ENCODE data around the gene PAM. TPM values are rescaled to one million over a fixed set of nuclear protein-coding genes. Genes with fewer than 3 reads are reported as not detected.
"Not testable (repeated sequence)": the region's sequence is repeated elsewhere in the genome, so short reads cannot be mapped to it uniquely, and the experiment has no call there.

The PAM gene
- total RNA-seq, 1 experiment from 2014 or later = 110 TPM

DNA sequence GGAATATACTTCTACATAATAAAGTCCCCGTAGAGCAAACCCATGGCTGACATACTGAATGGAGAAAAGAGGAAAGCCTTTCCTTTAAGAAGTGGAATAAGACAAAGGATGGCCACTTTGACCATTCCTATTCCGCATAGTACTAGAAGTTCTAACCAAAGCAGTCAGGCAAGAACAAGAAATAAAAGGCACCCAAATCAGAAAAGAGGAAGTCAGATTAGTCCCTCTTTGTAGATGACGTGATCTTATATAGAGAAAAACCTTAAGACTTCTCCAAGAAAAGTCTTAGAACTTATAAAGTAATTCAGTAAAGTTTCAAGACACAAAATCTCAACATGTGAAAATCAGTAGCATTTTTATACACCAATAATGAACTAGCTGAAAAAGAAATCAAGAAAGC is 231.0 kb downstream of the PAM start:
- DNase-seq (ENCODE audit: low read depth) = no peak

DNA sequence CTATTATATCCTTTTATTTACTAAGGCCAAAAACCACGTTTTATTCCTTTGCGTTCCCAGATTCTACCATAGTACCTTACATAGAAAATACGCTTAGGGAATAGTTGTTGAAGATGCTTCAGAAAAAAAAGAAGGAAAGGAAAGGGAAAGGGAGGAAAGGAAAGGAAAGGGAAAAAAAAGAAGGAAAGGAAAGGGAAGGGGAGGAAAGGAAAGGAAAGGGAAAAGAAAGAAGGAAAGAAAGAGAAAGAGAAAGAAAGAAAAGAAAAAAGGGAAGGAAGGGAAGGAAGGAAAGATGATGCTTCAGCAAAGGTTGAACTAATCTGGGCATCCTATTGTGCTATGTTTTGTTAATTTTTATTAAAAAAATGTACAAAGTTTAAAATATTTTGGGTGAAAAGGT is 233.4 kb downstream of the PAM start:
- no peak for DNase-seq (ENCODE audit: low read depth)

GRCh38 chr5:102991802-102992201 is 236.7 kb downstream of the PAM start:
- no peak for DNase-seq (ENCODE audit: low read depth)

GRCh38 chr5:102996011-102996575 is 241.0 kb downstream of the PAM start:
- no peak for DNase-seq (ENCODE audit: low read depth)

DNA sequence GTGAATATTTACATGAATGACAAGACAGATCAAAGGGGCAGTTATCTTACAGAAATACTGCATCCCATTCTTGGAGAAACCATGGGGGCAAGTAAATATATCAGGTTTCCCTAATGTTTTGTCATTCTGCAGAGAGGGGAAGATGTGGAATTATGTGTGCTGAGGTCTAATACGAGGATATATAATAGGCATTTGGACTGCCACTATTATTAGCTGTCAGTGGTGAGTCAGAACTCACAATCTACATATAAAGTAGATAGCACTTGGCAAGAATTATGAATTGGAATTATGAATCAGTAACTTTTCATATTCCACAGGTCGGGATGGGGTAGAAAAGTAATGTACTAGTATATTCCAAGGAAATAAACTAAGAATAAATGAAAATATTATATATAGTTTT is 243.1 kb downstream of the PAM start:
- no peak for DNase-seq (ENCODE audit: low read depth)

DNA sequence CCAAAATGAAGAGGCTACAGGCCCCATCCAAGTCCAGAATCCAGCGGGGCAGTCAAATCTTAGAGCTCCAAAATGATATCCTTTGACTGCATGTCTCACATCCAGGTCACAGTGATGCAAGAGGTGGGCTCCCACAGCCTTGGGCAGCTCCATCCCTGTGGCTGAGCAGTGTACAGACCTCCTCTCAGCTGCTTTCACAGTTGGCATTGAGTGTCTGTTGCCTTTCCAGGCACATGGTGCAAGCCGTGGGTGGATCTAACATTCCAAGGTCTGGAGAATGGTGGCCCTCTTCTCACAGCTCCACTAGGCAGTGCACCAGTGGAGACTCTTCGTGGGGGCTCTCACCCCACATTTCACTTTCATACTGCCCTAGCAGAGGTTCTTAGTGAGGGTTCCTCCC is 244.1 kb downstream of the PAM start:
- DNase-seq (ENCODE audit: low read depth) = no peak

- DNase-seq (ENCODE audit: low read depth) = not testable (repeated sequence)
Measured at GRCh38 chr5:102999621-103000020, 244.5 kb downstream of the PAM start.

DNA sequence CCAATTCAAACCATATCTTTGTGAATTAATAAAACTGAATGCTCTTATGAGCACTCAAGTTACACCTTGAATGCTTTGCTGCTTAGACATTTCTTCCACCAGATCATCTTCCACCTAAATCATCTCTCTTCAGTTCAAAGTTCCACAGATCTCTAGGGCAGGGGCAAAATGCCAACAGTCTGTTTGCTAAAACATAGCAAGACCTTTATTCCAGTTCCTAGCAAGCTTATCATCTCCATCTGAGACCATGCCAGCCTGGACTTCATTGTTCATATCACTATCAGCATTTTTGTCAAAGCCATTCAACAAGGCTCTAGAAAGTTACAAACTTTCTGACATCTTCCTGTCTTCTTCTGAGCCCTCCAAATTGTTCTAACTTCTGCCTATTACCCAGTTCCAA is 245.0 kb downstream of the PAM start:
- no peak for DNase-seq (ENCODE audit: low read depth)

- no peak for DNase-seq (ENCODE audit: low read depth)
Measured at GRCh38 chr5:103003872-103004271, 248.8 kb downstream of the PAM start.

GRCh38 chr5:103005276-103005675 is 250.2 kb downstream of the PAM start:
- no peak for DNase-seq (ENCODE audit: low read depth)

DNA sequence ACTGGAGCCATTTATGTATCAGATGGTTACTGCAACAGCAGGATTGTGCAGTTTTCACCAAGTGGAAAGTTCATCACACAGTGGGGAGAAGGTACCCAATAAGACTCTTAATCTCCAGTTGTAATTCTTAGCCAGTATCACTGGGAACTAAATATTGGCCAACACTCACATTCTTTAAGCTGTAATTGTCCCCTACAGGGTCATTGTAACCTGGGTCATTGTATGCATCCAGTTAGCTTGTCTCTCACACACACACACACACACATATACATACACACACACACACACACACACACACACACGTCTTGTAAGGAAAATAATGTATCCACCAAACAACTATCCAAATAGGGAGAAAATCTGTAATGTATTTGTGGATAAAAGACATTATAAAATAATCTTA is 251.8 kb downstream of the PAM start:
- no peak for DNase-seq (ENCODE audit: low read depth)

DNA sequence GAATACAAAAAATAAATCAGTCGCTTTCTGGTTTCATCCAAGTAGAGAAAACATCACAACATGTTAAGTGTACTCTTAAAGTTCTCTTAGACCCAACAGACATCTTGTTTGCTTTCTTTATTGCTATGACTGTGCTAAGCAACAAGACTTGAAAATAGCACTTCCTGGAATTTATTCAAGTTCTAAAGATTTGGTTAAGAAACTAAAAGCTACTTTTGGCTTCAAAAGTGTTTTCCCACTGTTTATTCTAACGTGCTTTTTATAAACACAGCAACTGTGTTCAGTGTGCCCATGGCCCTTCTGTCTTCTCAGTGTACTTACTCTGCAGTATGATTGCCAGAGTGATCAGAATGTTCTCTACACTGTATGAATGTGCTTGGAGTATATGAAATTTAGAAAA is 255.1 kb downstream of the PAM start:
- DNase-seq (ENCODE audit: low read depth) = no peak

DNA sequence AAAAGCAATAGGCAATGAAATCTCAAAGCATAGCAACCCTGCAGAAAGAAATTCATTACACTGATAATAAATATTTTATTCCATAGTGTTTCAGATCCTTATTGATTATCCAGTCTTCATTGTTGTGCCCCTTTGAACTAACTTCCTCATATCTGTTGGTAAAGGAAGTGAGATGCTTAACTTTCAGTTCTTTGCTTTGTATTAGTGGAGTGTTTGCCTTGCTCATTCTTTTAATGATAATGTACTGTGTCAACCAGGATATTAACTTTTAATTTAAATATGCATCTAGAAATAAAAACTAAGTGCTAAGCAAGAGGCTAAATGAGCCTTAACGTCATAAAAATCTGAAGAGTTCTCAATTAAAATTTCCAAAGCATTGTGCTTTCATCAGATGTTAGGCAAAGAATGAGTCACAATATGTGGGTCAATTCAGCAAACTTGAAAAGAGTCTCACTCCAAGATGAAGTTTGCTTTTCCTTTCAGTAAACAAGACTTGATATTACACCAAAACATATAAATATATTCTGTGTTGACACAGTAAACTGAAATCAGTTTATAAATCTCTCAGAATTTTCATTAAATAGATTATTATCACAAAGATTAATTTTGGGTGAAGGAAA is 258.9 kb downstream of the PAM start:
- no peak for DNase-seq (ENCODE audit: low read depth)

DNA sequence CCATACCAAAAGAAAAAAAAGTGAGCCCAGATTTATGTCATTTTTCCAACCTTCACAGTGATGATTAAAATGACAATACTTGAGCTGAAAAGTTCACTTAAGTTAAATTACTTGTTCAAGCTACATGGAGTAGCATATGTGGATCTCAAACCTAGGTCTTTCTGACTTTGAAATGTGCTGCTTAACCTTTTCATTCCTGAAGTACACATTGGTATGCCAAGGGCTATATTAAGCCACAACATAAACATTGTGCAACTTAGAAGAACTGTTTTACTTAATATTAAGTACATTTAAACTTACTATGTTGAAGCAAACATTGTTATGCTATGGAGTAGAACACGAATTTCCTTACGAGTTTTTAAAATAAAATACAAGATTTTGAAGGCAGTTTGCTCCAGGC is 259.9 kb downstream of the PAM start:
- no peak for DNase-seq (ENCODE audit: low read depth)

DNA sequence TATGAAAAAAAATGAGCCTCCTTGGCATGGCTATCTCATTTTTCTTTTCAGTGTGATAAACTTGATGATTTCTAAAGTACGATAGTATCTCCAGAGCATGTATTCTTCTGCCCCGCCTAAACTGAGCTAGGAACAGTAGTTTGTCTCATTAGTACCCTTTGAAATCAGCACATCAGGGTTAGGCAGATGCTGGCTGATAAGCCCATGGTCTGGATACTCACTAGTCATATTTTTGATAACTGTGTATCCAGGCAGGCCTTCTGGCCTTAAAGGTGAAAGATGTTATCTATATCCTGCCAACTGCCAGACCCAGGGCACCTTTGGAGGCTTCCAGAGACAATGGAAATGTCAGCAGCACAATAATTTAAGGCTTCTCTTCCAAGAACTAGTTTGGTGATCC is 261.1 kb downstream of the PAM start:
- no peak for DNase-seq (ENCODE audit: low read depth)

GRCh38 chr5:103019804-103020203 is 264.7 kb downstream of the PAM start:
- no peak for DNase-seq (ENCODE audit: low read depth)

DNA sequence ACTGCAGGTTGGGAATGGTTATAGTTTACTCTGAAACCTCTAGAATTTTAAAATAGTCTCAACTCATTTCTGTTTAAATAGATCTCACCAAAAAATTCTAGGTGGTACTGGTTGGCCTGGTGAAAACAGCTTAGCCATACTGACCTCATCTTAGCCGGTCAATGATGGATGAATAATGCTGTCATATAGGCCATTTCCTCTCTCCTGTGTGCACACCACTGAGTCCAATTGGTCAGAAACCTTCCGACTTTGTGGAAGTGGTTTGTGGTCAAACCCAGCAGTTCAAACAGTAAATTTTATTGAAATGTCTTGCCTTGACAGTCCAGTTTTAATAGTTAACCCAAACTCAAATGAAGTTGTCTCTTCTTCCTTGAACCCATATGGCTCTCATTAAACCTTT is 266.2 kb downstream of the PAM start:
- peak; percentile 82 for DNase-seq (ENCODE audit: low read depth)

- no peak for DNase-seq (ENCODE audit: low read depth)
Measured at GRCh38 chr5:103027267-103027666, 272.2 kb downstream of the PAM start.

DNA sequence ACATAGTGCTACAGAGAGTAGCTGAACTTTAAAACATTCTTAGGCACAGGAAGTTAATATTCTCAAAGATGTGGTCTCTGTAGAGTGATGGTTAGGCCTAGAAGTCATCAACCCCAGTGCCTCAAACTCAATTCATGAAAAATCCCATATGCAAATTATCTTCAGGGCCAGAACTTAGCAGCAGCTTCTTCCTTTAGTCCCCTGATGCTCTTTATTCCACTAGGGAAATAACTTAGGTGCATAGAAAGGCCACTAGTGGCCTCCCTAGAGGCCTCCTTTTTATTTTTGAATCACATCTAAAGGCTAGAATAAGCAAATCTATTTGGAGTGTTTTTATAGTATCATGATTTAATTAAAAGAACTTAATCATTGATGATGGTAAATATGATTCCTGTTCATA is 276.5 kb downstream of the PAM start:
- DNase-seq (ENCODE audit: low read depth) = no peak

- no peak for DNase-seq (ENCODE audit: low read depth)
Measured at GRCh38 chr5:103033696-103034095, 278.6 kb downstream of the PAM start.

DNA sequence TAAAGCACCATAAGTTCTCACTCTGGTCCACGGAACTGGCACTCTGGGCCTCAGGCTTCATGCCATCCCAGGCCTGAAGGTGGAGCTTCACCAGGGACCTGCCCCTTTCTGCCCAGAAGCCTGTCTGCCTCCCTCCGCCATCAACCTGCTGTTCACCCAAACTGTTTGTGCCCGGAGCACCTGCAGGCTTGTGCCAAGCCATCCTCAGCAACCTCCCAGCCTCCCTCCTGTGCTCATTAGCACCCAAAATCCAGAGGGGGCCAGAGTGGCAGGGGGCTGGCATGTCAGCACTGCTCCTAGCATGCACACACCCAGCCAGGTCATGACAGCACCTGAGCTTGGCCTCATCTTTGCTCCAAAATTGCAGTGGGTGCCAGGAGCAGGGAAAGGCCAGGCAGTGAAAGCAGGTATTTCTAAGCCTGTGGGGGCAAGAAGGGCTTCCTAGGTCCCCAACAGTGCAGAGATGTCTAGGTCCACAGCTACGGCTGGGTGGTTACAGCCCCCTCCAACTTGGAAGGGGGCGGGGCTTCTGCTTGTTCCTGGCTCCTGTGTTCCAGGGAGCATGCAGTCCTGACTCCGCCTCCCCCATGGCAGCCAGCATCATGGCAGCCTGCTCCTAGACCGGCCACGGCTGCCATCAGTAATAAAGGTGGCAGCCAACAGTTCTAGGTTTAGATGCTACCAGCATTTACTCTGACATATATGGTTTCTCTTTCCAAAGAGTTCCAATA is 279.7 kb downstream of the PAM start:
- no peak for DNase-seq (ENCODE audit: low read depth)

GRCh38 chr5:103035701-103036100 is 280.6 kb downstream of the PAM start:
- no peak for DNase-seq (ENCODE audit: low read depth)

DNA sequence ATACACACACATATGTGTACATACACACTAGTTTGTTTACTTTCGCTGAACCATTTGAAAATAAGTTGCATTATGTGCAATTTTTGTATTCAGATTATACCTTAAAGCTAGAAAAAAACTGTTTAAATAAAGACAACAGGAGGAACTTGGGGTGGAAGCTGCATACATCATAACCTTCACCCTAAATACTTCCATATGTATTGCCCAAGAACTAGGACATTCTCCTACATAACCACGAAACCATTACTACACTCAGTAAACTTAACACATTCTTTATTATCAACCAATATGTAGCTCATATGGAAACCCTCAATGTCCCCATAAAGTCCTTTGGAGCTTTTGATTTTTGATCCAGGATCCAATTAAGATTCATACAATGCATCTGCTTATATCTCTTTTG is 281.5 kb downstream of the PAM start:
- DNase-seq (ENCODE audit: low read depth) = no peak
